ACC112 (cell line): ENCODE data around the gene SPOCD1.

ENCODE experiments used
- H2AFZ ChIP-seq: fragments of 200-600 bp; sonication (generic); one replicate; pipeline ENCODE4 v1.6.0; 2017; ENCODE audit warnings: antibody characterized with exemption, low read length; ENCODE audit not compliant: unreplicated experiment
- H3K27ac ChIP-seq: fragments of 200-600 bp; sonication (generic); 2 replicates; pipeline ENCODE4 v1.5.1; 2014; ENCODE audit warnings: low read depth, mild to moderate bottlenecking, antibody characterized with exemption, low read length, moderate library complexity
- H3K27me3 ChIP-seq: fragments of 200-600 bp; sonication (generic); 2 replicates; pipeline ENCODE4 v1.6.1; 2014; ENCODE audit warnings: mild to moderate bottlenecking, antibody characterized with exemption, low read length, moderate library complexity, mixed read lengths; ENCODE audit not compliant: insufficient read depth
- H3K36me3 ChIP-seq: fragments of 200-600 bp; sonication (generic); 2 replicates; pipeline ENCODE4 v1.6.1; 2016; ENCODE audit warnings: mild to moderate bottlenecking, antibody characterized with exemption, low read length, moderate library complexity, mixed read lengths; ENCODE audit not compliant: insufficient read depth
- H3K4me1 ChIP-seq: fragments of 200-600 bp; sonication (generic); one replicate; pipeline ENCODE4 v1.6.1; 2016; ENCODE audit warnings: low read length, mixed read lengths; ENCODE audit not compliant: insufficient read depth, unreplicated experiment, control insufficient read depth
- H3K4me3 ChIP-seq: fragments of 200-600 bp; sonication (generic); 2 replicates; pipeline ENCODE4 v1.5.1; 2014; ENCODE audit warnings: mild to moderate bottlenecking, low read depth, low read length
- H3K79me2 ChIP-seq: fragments of 200-600 bp; sonication (generic); one replicate; pipeline ENCODE4 v1.6.0; 2016; ENCODE audit warnings: low read length; ENCODE audit not compliant: control insufficient read depth, unreplicated experiment, insufficient read depth

Gene SPOCD1

DNA sequence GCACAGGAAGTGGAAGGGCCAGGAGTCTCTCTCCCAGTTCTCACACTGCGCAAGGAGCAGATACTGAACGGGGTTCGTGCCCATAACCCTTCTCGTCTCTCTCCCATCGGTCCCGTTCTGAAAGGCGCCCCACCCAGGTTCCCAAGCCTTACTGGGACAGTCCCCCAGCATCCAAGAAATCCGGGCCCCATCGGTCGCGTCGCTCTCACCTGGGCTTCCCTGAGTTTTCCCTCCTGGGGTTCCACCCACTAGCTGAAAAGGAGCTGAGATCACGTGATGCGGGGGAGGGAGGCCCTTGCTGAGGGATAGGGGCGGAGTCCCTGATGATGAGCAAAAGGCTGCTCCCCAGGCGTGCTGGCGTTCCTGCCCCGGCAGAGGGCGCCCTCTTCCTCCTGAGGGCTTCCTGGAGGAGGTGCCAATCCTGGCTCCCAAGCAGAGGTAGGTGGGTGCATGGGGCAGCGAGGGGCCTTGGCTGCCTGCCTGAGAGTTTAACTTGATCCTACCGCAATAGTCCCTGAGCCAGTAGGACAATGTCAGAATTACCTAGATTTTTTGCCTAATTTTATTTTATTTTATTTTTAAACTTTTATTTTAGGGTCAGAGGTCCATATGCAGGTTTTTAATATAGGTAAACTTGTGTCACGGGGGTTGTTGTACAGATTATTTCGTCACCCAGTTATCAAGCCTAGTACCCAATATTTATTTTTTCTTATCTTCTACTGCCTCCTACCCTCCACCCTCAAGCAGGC, at the start of gene SPOCD1:
SPOCD1 (minus strand) TSS at position 271 of the 749 bp plus-strand sequence. CDS start 689 bp downstream, outside the sequence.
- H2AFZ ChIP-seq: peak within 1 kb of the TSS; percentile 94
- no peak within 1 kb of the TSS for H3K27ac ChIP-seq
- peak within 1 kb of the TSS; percentile 73 for H3K4me3 ChIP-seq

DNA sequence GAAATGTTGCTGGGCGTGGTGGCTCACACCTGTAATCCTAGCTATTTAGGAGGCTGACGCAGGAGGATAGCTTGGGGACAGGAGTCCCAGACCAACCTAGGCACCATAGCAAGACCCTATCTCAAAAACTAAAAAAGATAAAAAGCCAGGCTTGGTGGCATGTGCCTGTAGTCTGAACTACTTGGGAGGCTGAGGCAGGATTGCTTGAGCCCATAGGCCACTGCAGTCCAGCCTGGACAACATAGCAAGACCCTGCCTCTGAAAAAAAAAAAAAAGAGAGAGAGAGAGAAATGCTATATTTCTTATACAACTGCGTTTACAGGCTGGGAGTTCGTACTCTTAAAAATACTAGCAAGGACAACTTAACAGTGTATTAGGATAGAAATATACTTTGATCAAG, 46.2 kb upstream of the SPOCD1 start:
- no peaks in the 10 kb centered on the region for H3K4me1 ChIP-seq
- no peaks in the 10 kb centered on the region for H3K27me3 ChIP-seq
- no peak overlapping the region for H3K27ac ChIP-seq
- H2AFZ ChIP-seq: no peak overlapping the region
- no peaks in the 10 kb centered on the region for H3K79me2 ChIP-seq
- no peak overlapping the region for H3K4me3 ChIP-seq
- no peaks in the 10 kb centered on the region for H3K36me3 ChIP-seq

More for the DNA sequence above, at the start of gene SPOCD1:
- Histone ChIP-seq H3K36me3 (no peaks in the 10 kb centered on the region), H3K4me1 (peaks cover 5% of the 10 kb centered on the region), H3K27me3 (no peaks in the 10 kb centered on the region), H3K79me2 (no peaks in the 10 kb centered on the region)

DNA sequence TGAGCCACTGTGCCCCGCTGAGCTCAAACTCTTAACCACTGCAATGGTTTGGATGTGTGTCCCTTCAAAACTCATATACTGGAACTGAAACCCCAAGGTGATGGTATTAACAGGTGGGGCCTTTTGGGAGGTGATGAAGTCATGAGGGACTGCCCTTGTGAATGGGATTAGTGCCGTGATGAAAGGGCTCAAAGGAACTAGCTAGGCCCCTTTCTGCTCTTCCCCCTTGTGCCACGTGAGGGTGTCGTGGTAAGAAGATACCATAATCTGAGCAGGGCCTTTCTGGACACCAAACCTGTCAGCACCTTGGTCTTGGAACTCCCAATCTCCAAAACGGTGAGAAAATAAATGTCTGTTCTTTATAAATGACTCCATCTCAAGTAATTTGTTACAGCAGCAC, 45.5 kb upstream of the SPOCD1 start:
- no peak overlapping the region for H2AFZ ChIP-seq
- H3K27ac ChIP-seq: no peak overlapping the region
- H3K4me3 ChIP-seq: no peak overlapping the region

DNA sequence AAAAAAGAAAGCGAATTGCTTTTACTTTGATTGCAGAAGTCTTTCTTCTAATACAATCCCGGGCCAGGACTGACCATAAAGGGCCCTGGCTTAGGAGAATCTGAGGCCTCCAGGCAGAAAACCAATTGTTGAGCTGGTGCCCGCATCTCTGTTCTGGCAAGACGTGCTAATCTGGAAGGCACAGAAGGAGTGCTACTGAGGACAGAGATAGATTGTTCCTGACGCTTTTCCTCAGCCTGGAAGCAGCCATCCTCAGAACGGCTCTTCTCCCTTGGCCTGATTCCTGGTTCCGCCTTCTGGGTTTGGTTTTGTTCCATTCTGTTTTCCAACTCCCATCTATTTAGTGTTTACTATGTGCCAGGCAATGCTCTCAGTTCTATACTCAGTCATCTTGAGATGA, 44.8 kb upstream of the SPOCD1 start:
- H3K36me3 ChIP-seq: no peaks in the 10 kb centered on the region
- no peak overlapping the region for H3K27ac ChIP-seq
- peaks cover 2% of the 10 kb centered on the region for H3K4me1 ChIP-seq
- H3K79me2 ChIP-seq: no peaks in the 10 kb centered on the region
- H3K4me3 ChIP-seq: no peak overlapping the region
- no peak overlapping the region for H2AFZ ChIP-seq
- no peaks in the 10 kb centered on the region for H3K27me3 ChIP-seq

More for the DNA sequence above, 45.5 kb upstream of the SPOCD1 start:
- no peaks in the 10 kb centered on the region for H3K4me1 ChIP-seq
- H3K27me3 ChIP-seq: no peaks in the 10 kb centered on the region
- H3K79me2 ChIP-seq: no peaks in the 10 kb centered on the region
- H3K36me3 ChIP-seq: no peaks in the 10 kb centered on the region

DNA sequence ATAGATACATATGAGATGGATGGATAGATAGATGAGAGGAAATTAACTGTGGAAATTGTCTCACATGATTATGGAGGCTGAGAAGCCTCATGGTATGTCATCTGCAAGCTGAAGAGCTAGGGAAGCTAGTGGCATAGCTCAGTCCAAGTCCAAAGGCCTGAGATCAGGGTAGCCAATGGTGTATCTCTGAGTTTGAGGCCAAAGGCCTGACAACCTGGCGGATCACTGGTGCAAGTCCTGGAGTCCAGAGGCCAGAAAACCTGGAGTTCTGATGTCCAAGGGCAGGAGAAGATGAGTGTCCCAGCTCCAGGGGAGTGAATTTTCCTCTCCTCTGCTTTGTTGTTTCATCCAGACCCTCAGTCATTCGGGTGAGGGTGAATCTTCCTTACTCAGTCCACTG, 43.9 kb upstream of the SPOCD1 start:
- Histone ChIP-seq H3K27ac (no peak overlapping the region), H2AFZ (no peak overlapping the region)

DNA sequence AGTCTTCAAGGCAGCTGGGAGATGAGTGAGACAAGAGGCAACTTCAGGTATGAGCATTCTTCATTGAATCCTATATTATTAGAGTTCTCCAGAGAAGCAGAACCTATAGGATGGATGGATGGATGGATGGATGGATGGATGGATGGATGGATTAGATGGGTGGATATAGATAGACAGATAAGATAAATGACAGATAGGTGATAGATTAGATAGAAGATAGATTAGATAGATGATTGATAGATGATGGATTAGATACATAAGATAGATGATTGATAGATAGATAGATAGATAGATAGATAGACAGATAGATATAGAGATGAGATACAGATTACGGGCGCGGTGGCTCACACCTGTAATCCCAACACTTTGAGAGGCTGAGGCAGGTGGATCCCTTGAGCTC, 43.2 kb upstream of the SPOCD1 start:
- H3K79me2 ChIP-seq: no peaks in the 10 kb centered on the region
- H3K4me1 ChIP-seq: peaks cover 7% of the 10 kb centered on the region
- H3K27me3 ChIP-seq: no peaks in the 10 kb centered on the region
- H3K4me3 ChIP-seq: no peak overlapping the region
- H3K36me3 ChIP-seq: no peaks in the 10 kb centered on the region
- H2AFZ ChIP-seq: no peak overlapping the region
- no peak overlapping the region for H3K27ac ChIP-seq

More for the DNA sequence above, 43.9 kb upstream of the SPOCD1 start:
- H3K4me3 ChIP-seq: no peak overlapping the region
- H3K36me3 ChIP-seq: no peaks in the 10 kb centered on the region
- no peaks in the 10 kb centered on the region for H3K27me3 ChIP-seq
- peaks cover 7% of the 10 kb centered on the region for H3K4me1 ChIP-seq
- no peaks in the 10 kb centered on the region for H3K79me2 ChIP-seq

DNA sequence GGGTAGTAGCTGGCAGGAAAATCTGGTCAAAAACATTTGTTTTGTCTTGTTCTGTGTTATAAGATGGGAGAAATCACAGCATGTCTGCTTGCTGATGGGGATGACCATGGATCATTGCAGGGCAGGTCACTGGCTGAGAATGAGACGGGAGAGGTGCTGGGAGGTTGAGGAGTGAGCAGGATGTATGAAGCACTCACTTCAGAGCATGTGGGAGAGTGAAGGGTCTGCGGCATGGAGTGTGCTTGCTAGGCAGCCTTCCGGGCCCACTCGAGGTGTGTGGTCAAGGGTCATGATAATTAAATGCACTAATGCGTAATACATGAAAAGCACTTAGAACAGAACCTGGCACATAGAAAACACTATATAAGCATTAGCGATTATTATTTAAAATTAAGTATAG, 42.0 kb upstream of the SPOCD1 start:
- Histone ChIP-seq H3K36me3 (no peaks in the 10 kb centered on the region), H3K27me3 (no peaks in the 10 kb centered on the region), H2AFZ (no peak overlapping the region), H3K4me3 (no peak overlapping the region), H3K79me2 (no peaks in the 10 kb centered on the region), H3K4me1 (peaks cover 7% of the 10 kb centered on the region), H3K27ac (no peak overlapping the region)

DNA sequence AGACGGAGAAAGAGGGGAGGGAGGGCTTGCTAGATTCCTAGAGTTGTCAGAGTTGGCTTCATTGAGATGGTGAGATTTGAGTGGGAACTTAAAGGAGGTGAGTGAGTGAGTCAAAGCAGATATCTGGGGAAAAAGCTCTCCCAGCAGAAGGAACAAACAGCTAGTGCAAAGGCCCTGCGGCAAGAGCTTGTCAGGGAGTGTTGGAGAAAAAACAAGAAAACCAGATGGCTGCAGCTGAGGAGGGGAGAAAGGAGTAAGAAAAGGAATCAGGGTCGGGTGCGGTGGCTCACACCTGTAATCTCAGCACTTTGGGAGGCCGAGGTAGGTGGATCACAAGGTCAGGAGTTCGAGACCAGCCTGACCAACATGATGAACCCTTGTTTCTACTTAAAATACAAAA, 40.3 kb upstream of the SPOCD1 start:
- Histone ChIP-seq H3K4me3 (no peak overlapping the region), H3K79me2 (no peaks in the 10 kb centered on the region), H2AFZ (no peak overlapping the region), H3K27me3 (no peaks in the 10 kb centered on the region), H3K36me3 (no peaks in the 10 kb centered on the region), H3K27ac (no peak overlapping the region), H3K4me1 (peaks cover 7% of the 10 kb centered on the region)

DNA sequence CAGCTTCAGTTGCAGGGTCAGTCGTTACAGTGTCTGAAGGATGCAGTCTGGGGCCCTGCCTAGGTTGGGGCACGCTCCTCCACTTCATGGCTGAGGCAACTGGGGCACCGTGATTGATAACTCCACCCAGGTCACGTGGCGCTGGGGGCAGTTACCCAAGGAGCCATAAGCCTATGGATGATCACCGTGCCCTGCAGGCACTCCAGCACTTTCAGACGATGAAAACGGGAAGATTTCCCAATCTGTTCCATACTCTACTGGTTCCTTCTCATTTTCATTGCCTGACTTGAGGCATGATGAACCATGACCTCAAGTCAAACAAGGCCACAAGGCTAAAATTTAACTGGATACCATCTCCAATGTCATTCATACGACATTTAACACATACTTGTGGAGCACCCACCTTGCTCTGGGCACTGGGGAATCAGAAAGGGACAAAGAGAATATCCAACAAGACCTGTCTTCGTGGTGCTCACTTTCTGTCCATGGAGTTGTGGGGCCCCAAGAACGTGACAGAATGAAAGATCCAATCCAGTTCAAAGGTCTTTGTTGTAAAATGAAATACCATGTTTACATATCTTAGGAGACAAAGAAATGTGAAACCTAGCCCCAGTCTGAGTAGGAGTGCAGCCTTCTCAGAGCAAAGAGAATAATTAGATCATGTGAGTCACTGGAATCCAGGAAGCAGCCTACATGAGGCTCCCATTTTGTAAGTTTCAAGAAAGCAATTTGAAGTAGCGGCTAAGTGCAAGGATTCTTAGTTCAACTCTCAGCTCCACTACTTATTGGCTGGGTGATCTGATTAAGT, 39.4 kb upstream of the SPOCD1 start:
- Histone ChIP-seq H3K36me3 (no peaks in the 10 kb centered on the region), H3K4me3 (no peak overlapping the region), H3K4me1 (peaks cover 7% of the 10 kb centered on the region), H3K79me2 (no peaks in the 10 kb centered on the region), H2AFZ (peak overlapping the region; percentile 76), H3K27me3 (no peaks in the 10 kb centered on the region), H3K27ac (no peak overlapping the region)

DNA sequence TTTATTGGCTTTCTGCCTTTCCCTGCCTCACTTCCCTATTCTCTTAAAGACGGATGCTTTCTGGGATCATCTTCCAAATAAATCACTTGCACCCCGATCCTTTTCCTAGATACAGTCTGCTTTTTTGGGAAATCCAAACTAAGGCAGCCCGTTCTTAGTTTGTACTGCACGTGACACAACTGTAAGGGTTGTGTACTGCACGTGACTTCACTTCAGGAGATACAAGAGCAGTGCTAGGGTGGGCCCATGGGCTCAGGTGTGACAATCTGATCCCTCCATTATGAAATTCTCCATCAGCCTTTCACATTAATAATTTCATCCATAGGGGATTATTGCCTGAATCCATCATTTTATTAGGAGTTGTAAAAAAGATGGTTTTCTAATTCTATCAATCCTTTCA, 33.8 kb upstream of the SPOCD1 start:
- Histone ChIP-seq H3K4me1 (no peaks in the 10 kb centered on the region), H2AFZ (no peak overlapping the region), H3K36me3 (no peaks in the 10 kb centered on the region), H3K27ac (no peak overlapping the region), H3K27me3 (no peaks in the 10 kb centered on the region), H3K4me3 (no peak overlapping the region), H3K79me2 (no peaks in the 10 kb centered on the region)
